ENCODE measurements around the gene CEP112. TPM values are rescaled to one million over a fixed set of nuclear protein-coding genes. Genes with fewer than 3 reads are reported as not detected.

CEP112 gene
- total RNA-seq, 1 donor from 2014 or later: 3.8 TPM

- Mint-ChIP-seq H3K36me3 (ENCODE audit: low read depth) (no peaks in the 10 kb centered on the region), H3K4me3 (no peak overlapping the region), H3K27ac (no peak overlapping the region), H3K27me3 (no peaks in the 10 kb centered on the region), H3K9me3 (peaks cover 2% of the 10 kb centered on the region), H3K4me1 (peaks cover 4% of the 10 kb centered on the region)
- ATAC-seq (ENCODE audit: low read depth) (no peak), DNase-seq (no peak)
- intact Hi-C loops (cut with micrococcal nuclease): no loop called here
- TF ChIP-seq, protein P1, sequence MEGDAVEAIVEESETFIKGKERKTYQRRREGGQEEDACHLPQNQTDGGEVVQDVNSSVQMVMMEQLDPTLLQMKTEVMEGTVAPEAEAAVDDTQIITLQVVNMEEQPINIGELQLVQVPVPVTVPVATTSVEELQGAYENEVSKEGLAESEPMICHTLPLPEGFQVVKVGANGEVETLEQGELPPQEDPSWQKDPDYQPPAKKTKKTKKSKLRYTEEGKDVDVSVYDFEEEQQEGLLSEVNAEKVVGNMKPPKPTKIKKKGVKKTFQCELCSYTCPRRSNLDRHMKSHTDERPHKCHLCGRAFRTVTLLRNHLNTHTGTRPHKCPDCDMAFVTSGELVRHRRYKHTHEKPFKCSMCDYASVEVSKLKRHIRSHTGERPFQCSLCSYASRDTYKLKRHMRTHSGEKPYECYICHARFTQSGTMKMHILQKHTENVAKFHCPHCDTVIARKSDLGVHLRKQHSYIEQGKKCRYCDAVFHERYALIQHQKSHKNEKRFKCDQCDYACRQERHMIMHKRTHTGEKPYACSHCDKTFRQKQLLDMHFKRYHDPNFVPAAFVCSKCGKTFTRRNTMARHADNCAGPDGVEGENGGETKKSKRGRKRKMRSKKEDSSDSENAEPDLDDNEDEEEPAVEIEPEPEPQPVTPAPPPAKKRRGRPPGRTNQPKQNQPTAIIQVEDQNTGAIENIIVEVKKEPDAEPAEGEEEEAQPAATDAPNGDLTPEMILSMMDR (IDR thresholded peaks at IDR 0.05): no peak
- ChIA-PET POLR2A (no interaction called here), CTCF (no interaction called here)
Measured at GRCh38 chr17:65926599-65926998, 265.3 kb downstream of the CEP112 start.

- intact Hi-C loops (cut with micrococcal nuclease): no loop called here
- H3K27ac Mint-ChIP-seq: no peak overlapping the region
- POLR2A ChIA-PET: no interaction called here
- H3K4me1 Mint-ChIP-seq: no peaks in the 10 kb centered on the region
- H3K9me3 Mint-ChIP-seq: peaks cover 2% of the 10 kb centered on the region
- DNase-seq: no peak
- TF ChIP-seq, protein P1 (IDR thresholded peaks at IDR 0.05): no peak
- H3K4me3 Mint-ChIP-seq: no peak overlapping the region
- CTCF ChIA-PET: no interaction called here
- ATAC-seq (ENCODE audit: low read depth): no peak
- no peaks in the 10 kb centered on the region for H3K36me3 Mint-ChIP-seq (ENCODE audit: low read depth)
- no peaks in the 10 kb centered on the region for H3K27me3 Mint-ChIP-seq
Measured at GRCh38 chr17:65925606-65926307, 266.2 kb downstream of the CEP112 start.

GRCh38 chr17:65920996-65921395, 270.9 kb downstream of the CEP112 start:
- H3K27me3 Mint-ChIP-seq: no peaks in the 10 kb centered on the region
- TF ChIP-seq, protein P1 (IDR thresholded peaks at IDR 0.05): no peak
- H3K9me3 Mint-ChIP-seq: peaks cover 2% of the 10 kb centered on the region
- intact Hi-C loops (cut with micrococcal nuclease): no loop called here
- no peaks in the 10 kb centered on the region for H3K4me1 Mint-ChIP-seq
- POLR2A ChIA-PET: interaction anchor here (0.6 kb wide), 1 partner anchor 130 kb away, joined by 3 read pairs; no protein-coding TSS in a partner anchor
- H3K4me3 Mint-ChIP-seq: no peak overlapping the region
- CTCF ChIA-PET: no interaction called here
- H3K36me3 Mint-ChIP-seq (ENCODE audit: low read depth): no peaks in the 10 kb centered on the region
- no peak for ATAC-seq (ENCODE audit: low read depth)
- H3K27ac Mint-ChIP-seq: no peak overlapping the region
- DNase-seq: no peak

GRCh38 chr17:65918916-65919315, 273.0 kb downstream of the CEP112 start:
- Mint-ChIP-seq H3K9me3 (peaks cover 10% of the 10 kb centered on the region), H3K27me3 (no peaks in the 10 kb centered on the region)

DNA sequence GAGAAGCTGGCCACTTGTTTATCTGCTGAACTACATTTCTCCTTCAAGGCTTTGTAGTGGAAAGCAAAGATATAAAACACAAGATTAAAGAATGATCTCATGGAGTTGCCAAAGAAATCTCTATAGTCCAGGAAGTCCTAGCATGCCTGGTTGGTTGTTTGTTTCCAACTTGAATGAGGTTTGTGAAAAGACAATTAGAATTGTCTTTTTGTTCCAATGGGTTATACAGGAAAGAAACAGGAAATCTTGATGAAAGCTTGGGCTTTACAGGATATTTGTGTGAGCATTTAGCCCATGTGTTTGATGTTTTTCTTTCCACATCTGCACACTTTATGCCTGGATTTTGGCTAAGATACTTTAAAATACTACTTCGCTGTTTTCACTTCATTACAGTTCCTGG, 273.4 kb downstream of the CEP112 start:
- Mint-ChIP-seq H3K27ac (no peak overlapping the region), H3K36me3 (ENCODE audit: low read depth) (no peaks in the 10 kb centered on the region)
- TF ChIP-seq, protein P1 (IDR thresholded peaks at IDR 0.05): no peak

More at GRCh38 chr17:65918916-65919315, 273.0 kb downstream of the CEP112 start:
- TF ChIP-seq, protein P1 (IDR thresholded peaks at IDR 0.05): no peak
- CTCF ChIA-PET: no interaction called here
- Mint-ChIP-seq H3K4me3 (no peak overlapping the region), H3K36me3 (ENCODE audit: low read depth) (no peaks in the 10 kb centered on the region), H3K4me1 (peaks cover 13% of the 10 kb centered on the region), H3K27ac (no peak overlapping the region)
- DNase-seq: no peak
- ATAC-seq (ENCODE audit: low read depth): no peak
- POLR2A ChIA-PET: no interaction called here
- intact Hi-C loops (cut with micrococcal nuclease): loop anchor here (5.0 kb wide), 1 partner anchor 273 kb away; the partner anchor contains the start of gene CEP112

More for the DNA sequence above, 273.4 kb downstream of the CEP112 start:
- Mint-ChIP-seq H3K9me3 (peaks cover 10% of the 10 kb centered on the region), H3K27me3 (no peaks in the 10 kb centered on the region), H3K4me3 (no peak overlapping the region), H3K4me1 (peaks cover 13% of the 10 kb centered on the region)
- ATAC-seq (ENCODE audit: low read depth) (no peak), DNase-seq (no peak)
- intact Hi-C loops (cut with micrococcal nuclease): loop anchor here (5.0 kb wide), 1 partner anchor 274 kb away; the partner anchor contains the start of gene CEP112
- ChIA-PET CTCF (no interaction called here), POLR2A (no interaction called here)

Data from activated B cell treated with CpG ODN at 0.5 μM for 24 hours (primary cell).